Activated CD4-positive, alpha-beta T cell treated with anti-CD3 and anti-CD28 coated beads for 24 hours (primary cell): ENCODE measurements around the gene RBMY1A1.
"Not testable (repeated sequence)": the region's sequence is repeated elsewhere in the genome, so short reads cannot be mapped to it uniquely, and the experiment has no call there.

Experiments
- DNase-seq, 2 donors: peaks; one replicate each; pipeline ENCODE4 v3.0.0-alpha.2; 2020; ENCODE audit warnings: low read depth in 2 of 2

The RBMY1A1 gene

DNA sequence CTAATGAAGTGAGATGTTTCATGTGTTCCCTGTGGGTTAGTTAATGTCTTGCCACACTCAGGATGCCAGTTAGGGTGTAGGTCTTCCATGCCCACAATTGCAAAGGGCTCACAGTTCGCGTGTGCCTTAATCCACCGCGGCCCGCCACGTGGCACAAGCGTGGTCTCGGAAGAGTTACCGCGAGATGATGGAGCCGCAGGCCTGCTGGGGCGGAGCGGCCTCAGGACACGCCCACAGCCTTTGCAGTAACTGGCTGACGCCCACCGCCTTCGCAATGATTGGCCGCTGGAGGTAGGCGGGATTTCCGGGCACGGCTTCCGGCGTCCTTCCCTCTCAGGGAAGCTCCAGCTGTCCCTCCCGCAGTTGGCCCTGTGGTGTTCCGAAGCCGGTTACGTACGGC, at the start of gene RBMY1A1:
TSS of gene RBMY1A1 (plus strand) at position 301 of the 400 bp plus-strand sequence. CDS start 2,013 bp downstream, outside the sequence.
- not testable (repeated sequence) for DNase-seq

DNA sequence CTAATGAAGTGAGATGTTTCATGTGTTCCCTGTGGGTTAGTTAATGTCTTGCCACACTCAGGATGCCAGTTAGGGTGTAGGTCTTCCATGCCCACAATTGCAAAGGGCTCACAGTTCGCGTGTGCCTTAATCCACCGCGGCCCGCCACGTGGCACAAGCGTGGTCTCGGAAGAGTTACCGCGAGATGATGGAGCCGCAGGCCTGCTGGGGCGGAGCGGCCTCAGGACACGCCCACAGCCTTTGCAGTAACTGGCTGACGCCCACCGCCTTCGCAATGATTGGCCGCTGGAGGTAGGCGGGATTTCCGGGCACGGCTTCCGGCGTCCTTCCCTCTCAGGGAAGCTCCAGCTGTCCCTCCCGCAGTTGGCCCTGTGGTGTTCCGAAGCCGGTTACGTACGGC, 23.6 kb upstream of the RBMY1A1 start, which contains the start of gene RBMY1B:
TSS of gene RBMY1B (plus strand) at position 301 of the 400 bp plus-strand sequence. CDS start 2,013 bp downstream, outside the sequence.
- DNase-seq = not testable (repeated sequence)

DNA sequence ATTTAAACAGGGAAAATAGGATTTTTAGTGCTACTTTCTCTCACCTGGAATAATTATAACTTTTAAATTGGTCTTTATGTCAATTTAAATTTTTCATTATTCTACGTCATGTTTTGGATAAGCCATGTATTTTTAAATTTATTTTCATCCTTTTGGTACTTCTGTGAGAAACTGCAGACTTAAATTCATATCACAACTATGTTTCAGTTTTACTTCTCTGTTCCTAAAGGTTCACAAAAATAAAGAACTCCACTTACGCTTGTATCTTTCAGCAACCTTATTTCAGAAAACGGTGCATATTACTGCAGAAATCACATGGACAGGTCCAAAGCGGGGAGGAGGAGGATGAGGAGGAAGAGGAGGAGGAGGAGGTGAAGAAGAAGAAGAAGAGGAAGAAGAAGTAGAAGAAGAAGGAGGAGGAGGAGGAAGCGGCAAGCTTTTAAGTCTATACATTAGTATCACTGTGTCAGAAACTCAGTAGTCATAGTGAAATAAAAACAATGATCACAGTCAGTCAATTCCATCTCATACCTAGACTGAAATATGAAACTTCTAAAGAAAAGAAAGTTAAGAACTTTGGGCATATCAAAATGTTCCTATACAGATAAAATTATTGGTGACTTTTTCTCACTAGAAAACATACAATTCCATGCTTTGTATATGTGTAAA, 24.8 kb downstream of the RBMY1A1 start:
- not testable (repeated sequence) for DNase-seq

DNA sequence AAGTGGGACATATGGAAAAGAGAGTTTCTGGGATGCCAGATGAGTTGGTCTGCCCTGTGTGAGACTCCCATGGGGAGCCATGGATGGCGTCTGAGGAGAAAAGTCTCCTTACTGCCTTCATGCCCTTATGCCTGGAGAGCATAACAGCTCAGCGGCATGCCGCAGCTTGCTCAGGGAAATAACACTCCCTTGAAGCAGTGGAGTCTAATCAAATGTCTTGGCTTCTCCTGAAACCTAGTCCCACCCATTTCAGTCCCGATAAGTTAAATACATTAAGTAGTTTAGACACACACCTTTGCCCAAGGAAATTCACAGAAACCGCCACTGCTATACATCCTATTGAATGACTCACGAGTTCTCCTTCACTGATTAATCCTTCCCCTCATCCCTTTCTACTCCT, 50.8 kb downstream of the RBMY1A1 start:
- no peak for DNase-seq

DNA sequence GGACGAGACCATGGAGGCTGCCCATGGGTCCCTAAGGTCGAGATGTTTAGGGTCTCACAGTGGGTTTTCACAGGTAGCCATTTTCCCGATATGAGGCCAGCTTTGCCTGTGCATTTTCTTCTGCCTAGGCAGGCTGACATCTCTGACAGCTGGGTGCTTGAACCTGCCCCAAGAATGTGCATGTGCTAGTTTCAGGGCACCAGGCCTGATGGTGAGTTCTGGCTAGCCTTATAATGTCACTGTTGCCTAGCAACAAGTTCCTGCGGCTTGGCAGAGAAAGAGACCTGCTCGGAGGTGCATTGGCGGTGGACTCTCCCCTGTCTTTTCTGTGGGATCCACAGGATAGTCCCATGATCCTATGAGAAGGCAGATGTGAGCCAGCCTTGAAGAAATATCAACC, 51.8 kb downstream of the RBMY1A1 start:
- DNase-seq = not testable (repeated sequence)

DNA sequence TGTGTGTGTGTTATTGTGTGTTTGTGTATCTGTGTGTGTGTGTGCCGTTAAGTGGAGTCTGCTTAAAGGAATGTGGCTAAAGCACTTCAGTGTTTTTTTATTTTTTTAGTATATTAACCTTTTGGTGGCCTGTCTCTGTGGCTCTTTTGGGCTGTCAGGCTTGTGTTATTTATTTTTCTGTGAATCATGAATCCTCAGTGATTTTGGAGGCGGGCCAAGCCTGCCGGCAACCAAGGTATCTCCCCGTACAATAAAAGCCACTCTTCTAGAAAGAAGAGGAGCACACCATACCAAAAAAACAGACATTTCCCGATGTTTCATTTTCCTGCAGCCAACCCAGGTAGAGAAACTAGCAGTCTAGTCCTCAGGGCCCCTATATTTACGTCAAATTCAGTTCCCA, 57.4 kb downstream of the RBMY1A1 start:
- no peak for DNase-seq

DNA sequence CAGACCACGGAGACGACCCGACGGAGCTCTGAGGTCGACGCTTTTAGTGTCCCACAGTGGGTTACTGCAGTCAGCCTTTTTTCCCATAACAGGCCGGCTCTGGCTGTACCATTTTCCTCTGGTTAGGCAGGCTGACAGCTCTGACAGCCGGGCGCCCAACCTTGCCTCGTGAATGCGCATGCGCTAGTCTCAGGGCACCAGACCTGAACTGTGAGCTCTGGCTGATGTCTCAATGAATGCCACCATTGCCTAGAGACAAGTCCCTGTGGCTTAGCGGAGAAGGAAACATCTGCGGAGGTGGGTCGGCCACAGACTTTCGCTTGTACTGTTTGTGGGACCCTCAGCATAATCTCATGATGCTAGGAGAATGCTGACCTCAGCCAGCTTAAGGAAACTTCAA, 61.6 kb downstream of the RBMY1A1 start:
- DNase-seq = not testable (repeated sequence)
